Loucy (cell line): Measurements from ENCODE around the gene CORO2B.

Experiments used
- H2AFZ ChIP-seq: fragments of 200-600 bp; sonication (generic); 2 replicates; pipeline ENCODE4 v1.6.0; 2016; ENCODE audit warnings: antibody characterized with exemption, mild to moderate bottlenecking, low read length, moderate library complexity
- H3F3A ChIP-seq: fragments of 200-600 bp; 2 replicates; pipeline ENCODE4 v1.6.0; 2016; ENCODE audit warnings: antibody characterized with exemption, low read depth, mild to moderate bottlenecking
- H3K27me3 ChIP-seq: fragments of 200-600 bp; sonication (generic); 2 replicates; pipeline ENCODE4 v1.6.1; 2014; ENCODE audit warnings: low read length, mild to moderate bottlenecking; ENCODE audit not compliant: insufficient read depth, poor library complexity, severe bottlenecking
- H3K36me3 ChIP-seq: fragments of 200-600 bp; sonication (generic); 2 replicates; pipeline ENCODE4 v1.6.1; 2016; ENCODE audit warnings: low read length; ENCODE audit not compliant: insufficient read depth
- H3K4me1 ChIP-seq: fragments of 200-600 bp; sonication (generic); 2 replicates; pipeline ENCODE4 v1.5.1; 2014; ENCODE audit warnings: low read length, mild to moderate bottlenecking; ENCODE audit not compliant: insufficient read depth, poor library complexity, severe bottlenecking
- H3K4me2 ChIP-seq: fragments of 200-600 bp; sonication (generic); 2 replicates; pipeline ENCODE4 v1.6.0; 2014; ENCODE audit warnings: antibody characterized with exemption, low read length, low read depth, mild to moderate bottlenecking; ENCODE audit not compliant: poor library complexity, severe bottlenecking
- H3K4me3 ChIP-seq: fragments of 200-600 bp; sonication (generic); 2 replicates; pipeline ENCODE4 v1.5.1; 2014; ENCODE audit warnings: low read length, mild to moderate bottlenecking, mixed read lengths; ENCODE audit not compliant: poor library complexity, severe bottlenecking
- H3K79me2 ChIP-seq: fragments of 200-600 bp; sonication (generic); 2 replicates; pipeline ENCODE4 v1.6.1; 2014; ENCODE audit warnings: low read length; ENCODE audit not compliant: insufficient read depth
- H3K9ac ChIP-seq: fragments of 200-600 bp; sonication (generic); 2 replicates; pipeline ENCODE4 v1.6.0; 2014; ENCODE audit warnings: mild to moderate bottlenecking, low read depth, low read length, moderate library complexity; ENCODE audit not compliant: poor library complexity, severe bottlenecking
- H3K9me2 ChIP-seq: fragments of 200-600 bp; sonication (generic); replicated peaks from 2 replicates; pipeline ENCODE4 v1.6.1; 2016; ENCODE audit warnings: low read depth, low read length, mixed read lengths
- H3K9me3 ChIP-seq: fragments of 200-600 bp; sonication (generic); 2 replicates; pipeline ENCODE4 v1.6.1; 2014; ENCODE audit warnings: mild to moderate bottlenecking, antibody characterized with exemption, low read length, low read depth; ENCODE audit not compliant: insufficient read depth
- H4K20me1 ChIP-seq: fragments of 200-600 bp; sonication (generic); 2 replicates; pipeline ENCODE4 v1.6.0; 2014; ENCODE audit warnings: antibody characterized with exemption, low read length, mild to moderate bottlenecking; ENCODE audit not compliant: insufficient read depth, poor library complexity, severe bottlenecking
- CTCF ChIP-seq: fragments of 200-600 bp; sonication (generic); conservative IDR thresholded peaks from 2 replicates; pipeline ENCODE4 v1.5.1; 2014; ENCODE audit warnings: mild to moderate bottlenecking, antibody characterized with exemption, low read length
- EZH2phosphoT487 ChIP-seq: fragments of 200-600 bp; IDR thresholded peaks from 2 replicates; pipeline ENCODE4 v1.6.1; 2018; ENCODE audit warnings: antibody characterized with exemption, mild to moderate bottlenecking, moderate library complexity, borderline replicate concordance

The CORO2B gene

GRCh38 chr15:68616397-68616796 is 37.6 kb downstream of the CORO2B start:
- no peaks in the 10 kb centered on the region for H3K9me3 ChIP-seq
- H3K36me3 ChIP-seq: no peaks in the 10 kb centered on the region
- TF ChIP-seq CTCF (no peak), EZH2phosphoT487 (no peak)
- H3K79me2 ChIP-seq: no peaks in the 10 kb centered on the region
- H3K9ac ChIP-seq: no peak overlapping the region
- H4K20me1 ChIP-seq: no peaks in the 10 kb centered on the region
- no peaks in the 10 kb centered on the region for H3K9me2 ChIP-seq
- H3K4me1 ChIP-seq: no peaks in the 10 kb centered on the region
- H2AFZ ChIP-seq: no peak overlapping the region
- H3F3A ChIP-seq: no peaks in the 10 kb centered on the region
- no peak overlapping the region for H3K4me2 ChIP-seq
- no peak overlapping the region for H3K4me3 ChIP-seq
- no peaks in the 10 kb centered on the region for H3K27me3 ChIP-seq

GRCh38 chr15:68617001-68617400 is 38.2 kb downstream of the CORO2B start:
- Histone ChIP-seq H3K4me3 (no peak overlapping the region), H3K9ac (no peak overlapping the region), H3K4me1 (no peaks in the 10 kb centered on the region)

GRCh38 chr15:68617777-68618176 is 39.0 kb downstream of the CORO2B start:
- H3K9me2 ChIP-seq: no peaks in the 10 kb centered on the region
- no peak overlapping the region for H3K4me3 ChIP-seq
- H2AFZ ChIP-seq: no peak overlapping the region
- TF ChIP-seq EZH2phosphoT487 (no peak), CTCF (no peak)
- H3K79me2 ChIP-seq: no peaks in the 10 kb centered on the region
- H3K9ac ChIP-seq: no peak overlapping the region
- no peaks in the 10 kb centered on the region for H3F3A ChIP-seq
- no peaks in the 10 kb centered on the region for H3K27me3 ChIP-seq
- H3K4me1 ChIP-seq: no peaks in the 10 kb centered on the region
- no peaks in the 10 kb centered on the region for H4K20me1 ChIP-seq
- no peaks in the 10 kb centered on the region for H3K36me3 ChIP-seq
- H3K4me2 ChIP-seq: no peak overlapping the region
- no peaks in the 10 kb centered on the region for H3K9me3 ChIP-seq

More at GRCh38 chr15:68617001-68617400, 38.2 kb downstream of the CORO2B start:
- Histone ChIP-seq H2AFZ (no peak overlapping the region), H3K4me2 (no peak overlapping the region), H3K79me2 (no peaks in the 10 kb centered on the region), H3K36me3 (no peaks in the 10 kb centered on the region), H4K20me1 (no peaks in the 10 kb centered on the region), H3K9me3 (no peaks in the 10 kb centered on the region), H3K27me3 (no peaks in the 10 kb centered on the region), H3F3A (no peaks in the 10 kb centered on the region), H3K9me2 (no peaks in the 10 kb centered on the region)
- no peak for TF ChIP-seq CTCF
- TF ChIP-seq EZH2phosphoT487: no peak
